Gastroesophageal sphincter (tissue), 4 donors: ENCODE results near the gene DGLUCY. TPM values are rescaled to one million over a fixed set of nuclear protein-coding genes. Genes with fewer than 3 reads are reported as not detected.

ENCODE experiments used
- ATAC-seq: fragments of 150-250 bp; one replicate; pipeline ENCODE4 v1.9.1; 2016; ENCODE audit warnings: mild to moderate bottlenecking, moderate library complexity
- H3K27ac ChIP-seq, 4 donors: fragments of 200-600 bp; sonication (generic) in 3 of 4; 1 replicate in 3 of 4; 2 replicates in 1 of 4; pipeline ENCODE4 v1.5.1; 2016 to 2019
- H3K27me3 ChIP-seq: fragments of 200-600 bp; sonication (generic); one replicate; pipeline ENCODE4 v1.5.1; 2019
- H3K36me3 ChIP-seq, 2 donors: fragments of 200-600 bp; sonication (generic); one replicate each; pipeline ENCODE4 v1.5.1; 2019; ENCODE audit warnings: control low read depth in 1 of 2
- H3K4me1 ChIP-seq, 3 donors: fragments of 200-600 bp; sonication (generic); 1 replicate in 2 of 3; 2 replicates in 1 of 3; pipeline ENCODE4 v1.5.1; 2016 to 2019; ENCODE audit warnings: control low read depth in 2 of 3
- H3K4me3 ChIP-seq, 2 donors: fragments of 200-600 bp; sonication (generic); one replicate each; pipeline ENCODE4 v1.5.1; 2019; ENCODE audit warnings: mild to moderate bottlenecking in 1 of 2, moderate library complexity in 1 of 2
- H3K9me3 ChIP-seq, 3 donors: fragments of 200-600 bp; sonication (generic); one replicate each; pipeline ENCODE4 v1.5.1; 2017 to 2019; ENCODE audit warnings: control low read depth in 2 of 3
- EP300 ChIP-seq: sonication (generic); formaldehyde crosslinking; IDR thresholded peaks from one replicate; pipeline ENCODE4 v1.6.1; 2017; ENCODE audit warnings: antibody characterized with exemption, mild to moderate bottlenecking
- POLR2A ChIP-seq, 2 donors: fragments of 450-650 bp; IDR thresholded peaks; one replicate each; pipeline ENCODE4 v1.6.1; 2017; ENCODE audit warnings: antibody characterized with exemption in 2 of 2, mild to moderate bottlenecking in 2 of 2, moderate library complexity in 1 of 2
- POLR2AphosphoS5 ChIP-seq: sonication (generic); formaldehyde crosslinking; IDR thresholded peaks from one replicate; pipeline ENCODE4 v1.6.1; 2017; ENCODE audit warnings: antibody characterized with exemption
- WGBS, 2 donors: methylation state at CpG; one replicate each; pipeline ENCODE4 v1.1.5; 2018; ENCODE audit warnings: low coverage in 1 of 2; 5-methylcytosine and 5-hydroxymethylcytosine counted together
- total RNA-seq, 4 donors: library from RNA; depleted of rRNA; stranded (reverse); fragments of >200 nt; gene quantifications; one replicate each; pipeline ENCODE4 v1.1.0, GENCODE V29; 2016
- TF ChIP-seq, protein P1 (sequence below), 4 experiments: fragments of 200-600 bp in 2 of 4; fragments of 450-650 bp in 2 of 4; sonication (generic) in 1 of 4; IDR thresholded peaks; one replicate each; pipeline ENCODE4 v1.5.1; 2017 to 2019; ENCODE audit warnings: antibody characterized with exemption in 4 of 4, mild to moderate bottlenecking in 2 of 4, moderate library complexity in 2 of 4

DGLUCY gene
- total RNA-seq, 4 donors from 2014 or later = 52.8 to 118 (median 77.3) TPM

DNA sequence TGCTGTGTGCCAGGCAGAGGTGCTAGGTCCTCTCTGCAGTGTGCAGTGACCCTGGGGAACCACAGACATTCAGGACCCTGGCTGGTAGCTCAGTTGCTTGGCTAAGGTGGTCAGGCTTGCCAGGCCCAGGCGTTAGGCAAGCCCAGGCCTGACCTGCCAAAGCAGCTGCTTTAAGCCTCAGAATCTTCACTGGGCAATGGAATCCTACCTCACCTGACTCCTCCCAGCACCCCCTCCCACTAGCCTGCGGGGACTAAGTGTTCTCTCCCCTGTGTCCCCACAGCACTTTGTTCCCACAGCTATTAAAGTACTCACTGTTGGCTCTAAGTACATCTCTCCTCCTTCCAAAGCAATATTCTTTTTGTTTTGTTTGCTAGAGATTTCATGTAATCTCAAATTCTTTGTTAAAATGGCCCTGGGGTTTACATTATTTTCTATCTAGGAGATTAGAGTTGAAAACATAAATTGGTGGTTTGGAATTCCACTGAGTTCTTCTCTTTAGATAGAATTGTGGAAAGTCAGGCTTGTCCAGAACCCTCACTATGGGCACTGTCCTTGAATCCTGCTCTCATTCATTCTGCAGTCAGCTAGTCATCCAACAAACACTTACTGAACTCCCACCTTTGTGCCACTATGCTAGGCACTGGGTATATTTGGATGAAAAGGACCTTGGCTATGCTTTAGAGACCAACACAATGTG is 44.4 kb downstream of the DGLUCY start:
- Histone ChIP-seq H3K9me3 (no peaks in the 10 kb centered on the region), H3K4me1 (peaks cover 3 to 65% (median 12%) of the 10 kb centered on the region in 3 donors), H3K36me3 (peaks cover 0 to 62% of the 10 kb centered on the region in 2 donors), H3K27me3 (no peaks in the 10 kb centered on the region), H3K4me3 (no peak overlapping the region), H3K27ac (peak overlapping the region; percentile 40 to 87 (median 66))
- TF ChIP-seq POLR2AphosphoS5 (peak; percentile 35), POLR2A (IDR thresholded peaks at IDR 0.05) (no peak), EP300 (no peak)
- TF ChIP-seq, protein P1, sequence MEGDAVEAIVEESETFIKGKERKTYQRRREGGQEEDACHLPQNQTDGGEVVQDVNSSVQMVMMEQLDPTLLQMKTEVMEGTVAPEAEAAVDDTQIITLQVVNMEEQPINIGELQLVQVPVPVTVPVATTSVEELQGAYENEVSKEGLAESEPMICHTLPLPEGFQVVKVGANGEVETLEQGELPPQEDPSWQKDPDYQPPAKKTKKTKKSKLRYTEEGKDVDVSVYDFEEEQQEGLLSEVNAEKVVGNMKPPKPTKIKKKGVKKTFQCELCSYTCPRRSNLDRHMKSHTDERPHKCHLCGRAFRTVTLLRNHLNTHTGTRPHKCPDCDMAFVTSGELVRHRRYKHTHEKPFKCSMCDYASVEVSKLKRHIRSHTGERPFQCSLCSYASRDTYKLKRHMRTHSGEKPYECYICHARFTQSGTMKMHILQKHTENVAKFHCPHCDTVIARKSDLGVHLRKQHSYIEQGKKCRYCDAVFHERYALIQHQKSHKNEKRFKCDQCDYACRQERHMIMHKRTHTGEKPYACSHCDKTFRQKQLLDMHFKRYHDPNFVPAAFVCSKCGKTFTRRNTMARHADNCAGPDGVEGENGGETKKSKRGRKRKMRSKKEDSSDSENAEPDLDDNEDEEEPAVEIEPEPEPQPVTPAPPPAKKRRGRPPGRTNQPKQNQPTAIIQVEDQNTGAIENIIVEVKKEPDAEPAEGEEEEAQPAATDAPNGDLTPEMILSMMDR (IDR thresholded peaks at IDR 0.05) = no peak
- peak; percentile 76 for ATAC-seq
- WGBS, 2 donors = 53% methylated on average over 2 of the region's 2 CpGs; no CpG with 5 or more reads in 1 of the 2 donors

DNA sequence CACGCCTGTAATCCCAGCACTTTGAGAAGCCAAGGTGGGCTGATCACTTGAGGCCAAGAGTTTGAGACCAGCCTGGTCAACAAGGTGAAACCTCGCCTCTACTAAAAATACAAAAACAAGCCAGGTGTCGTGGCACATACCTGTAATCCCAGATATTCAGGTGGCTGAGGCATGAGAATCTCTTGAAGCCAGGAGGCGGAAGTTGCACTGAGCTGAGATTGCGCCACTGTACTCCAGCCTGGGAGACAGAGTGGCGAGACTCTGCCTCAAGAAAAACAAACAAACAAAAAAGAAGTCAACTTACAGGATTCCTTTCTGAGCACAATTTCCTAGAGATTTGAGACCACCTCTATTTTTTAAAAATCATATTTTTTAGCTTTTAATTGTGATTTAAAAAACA is 45.3 kb downstream of the DGLUCY start:
- TF ChIP-seq, protein P1 (IDR thresholded peaks at IDR 0.05) = no peak
- TF ChIP-seq POLR2A (IDR thresholded peaks at IDR 0.05) (no peak), EP300 (no peak), POLR2AphosphoS5 (no peak)
- Histone ChIP-seq H3K9me3 (no peaks in the 10 kb centered on the region), H3K36me3 (peaks cover 0 to 66% of the 10 kb centered on the region in 2 donors), H3K4me1 (peaks cover 3 to 59% (median 12%) of the 10 kb centered on the region in 3 donors), H3K27ac (peak overlapping the region in 3 of 4 donors; percentile 45 to 87 (median 77)), H3K27me3 (no peaks in the 10 kb centered on the region), H3K4me3 (no peak overlapping the region)
- WGBS, 2 donors = 96 to 100% methylated on average over 3 to 4 of the region's 6 CpGs
- no peak for ATAC-seq

DNA sequence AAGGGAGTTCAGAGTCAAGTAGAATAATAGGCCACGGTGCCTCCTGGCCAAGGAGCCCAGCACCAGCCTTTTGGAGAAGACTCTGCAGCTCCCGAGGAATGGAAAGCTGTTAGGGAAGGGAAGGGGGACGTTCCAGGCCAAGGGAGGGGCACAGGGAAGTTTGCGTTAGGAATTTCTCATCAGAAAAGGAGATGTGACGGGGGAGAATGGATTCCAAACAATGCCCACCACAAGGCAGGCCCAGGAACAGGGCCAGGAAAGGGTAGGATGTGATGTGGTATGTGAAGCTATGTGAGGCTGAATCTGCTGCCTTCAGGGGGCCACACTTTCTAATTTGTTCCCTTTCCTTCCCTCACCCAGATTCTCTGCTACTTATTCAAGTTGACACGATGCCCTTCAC is 46.0 kb downstream of the DGLUCY start:
- Histone ChIP-seq H3K9me3 (no peaks in the 10 kb centered on the region), H3K4me1 (peaks cover 3 to 57% (median 6%) of the 10 kb centered on the region in 3 donors), H3K27ac (peak overlapping the region in 2 of 4 donors; percentile 77 to 87), H3K36me3 (peaks cover 0 to 74% of the 10 kb centered on the region in 2 donors), H3K4me3 (no peak overlapping the region), H3K27me3 (no peaks in the 10 kb centered on the region)
- no peak for ATAC-seq
- TF ChIP-seq, protein P1 (IDR thresholded peaks at IDR 0.05) = no peak
- TF ChIP-seq POLR2A (IDR thresholded peaks at IDR 0.05) (no peak), EP300 (no peak), POLR2AphosphoS5 (no peak)
- WGBS, 2 donors = 78 to 92% methylated on average over 2 to 6 of the region's 6 CpGs

DNA sequence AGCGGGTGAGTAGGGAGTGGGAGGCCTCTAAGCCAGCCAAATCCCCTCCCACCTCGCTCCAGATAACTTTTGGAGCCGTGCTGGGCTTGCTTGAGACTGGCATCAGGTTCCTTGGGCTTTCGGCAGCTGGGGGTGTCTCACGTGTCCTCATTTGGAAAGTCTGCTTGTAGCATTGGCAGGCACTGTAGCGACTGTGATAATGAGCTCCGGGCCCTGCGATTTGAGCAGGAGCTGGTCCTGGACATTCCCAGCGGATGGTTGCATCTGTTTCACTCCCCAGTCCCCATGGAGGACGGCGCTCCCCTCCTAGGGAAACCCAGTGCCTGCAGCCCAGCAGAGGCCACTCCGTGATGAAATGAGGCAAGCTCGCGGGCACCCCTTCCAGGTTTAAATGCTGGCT is 49.4 kb downstream of the DGLUCY start:
- WGBS, 2 donors = 52 to 82% methylated on average over 6 to 10 of the region's 14 CpGs
- no peak overlapping the region for H3K4me3 ChIP-seq
- no peaks in the 10 kb centered on the region for H3K27me3 ChIP-seq
- peak overlapping the region in 2 of 4 donors; percentile 60 to 63 for H3K27ac ChIP-seq
- peaks cover 0 to 43% (median 0%) of the 10 kb centered on the region in 3 donors for H3K4me1 ChIP-seq
- TF ChIP-seq EP300 (no peak), POLR2AphosphoS5 (no peak), POLR2A (IDR thresholded peaks at IDR 0.05) (no peak)
- TF ChIP-seq, protein P1 (IDR thresholded peaks at IDR 0.05) = no peak
- no peak for ATAC-seq
- H3K36me3 ChIP-seq = peaks cover 0 to 100% of the 10 kb centered on the region in 2 donors
- H3K9me3 ChIP-seq = no peaks in the 10 kb centered on the region

DNA sequence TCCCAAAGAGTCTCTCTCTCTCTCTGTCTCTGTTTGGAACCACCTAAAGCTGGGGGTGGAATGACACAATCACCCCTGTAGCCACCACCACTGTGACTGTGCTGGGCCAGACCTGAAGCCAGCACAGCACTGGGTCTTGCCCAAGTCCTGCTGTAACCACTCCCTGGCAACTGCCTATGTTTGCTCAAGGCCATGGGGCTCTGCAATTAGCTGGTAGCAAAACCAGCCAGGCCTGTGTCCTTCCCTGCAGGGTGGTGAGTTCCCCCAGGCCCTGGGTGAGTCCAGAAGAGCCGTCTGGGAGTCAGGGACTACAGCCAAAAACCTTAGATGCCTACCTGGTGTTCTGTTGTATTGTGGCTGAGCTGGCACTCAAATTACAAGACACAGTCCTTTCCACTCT is 50.8 kb downstream of the DGLUCY start:
- Histone ChIP-seq H3K4me1 (peaks cover 0 to 46% (median 4%) of the 10 kb centered on the region in 3 donors), H3K36me3 (peaks cover 0 to 95% of the 10 kb centered on the region in 2 donors), H3K4me3 (no peak overlapping the region), H3K9me3 (no peaks in the 10 kb centered on the region), H3K27ac (peak overlapping the region in 3 of 4 donors; percentile 37 to 64 (median 63)), H3K27me3 (no peaks in the 10 kb centered on the region)
- ATAC-seq = peak; percentile 46
- 36 to 43% methylated on average over 1 of the region's 1 CpG for WGBS, 2 donors
- TF ChIP-seq, protein P1 (IDR thresholded peaks at IDR 0.05) = no peak
- TF ChIP-seq POLR2AphosphoS5 (no peak), POLR2A (IDR thresholded peaks at IDR 0.05) (no peak), EP300 (no peak)
